Caco-2 (cell line): ENCODE data around the gene PEDS1. TPM values are rescaled to one million over a fixed set of nuclear protein-coding genes. Genes with fewer than 3 reads are reported as not detected.
"Not testable (repeated sequence)": the region's sequence is repeated elsewhere in the genome, so short reads cannot be mapped to it uniquely, and the experiment has no call there.

Experiments used
- BruUV-seq: library from RNA; stranded (reverse); fragments of 400-500 nt; replicated peaks from 2 replicates; lab custom pipeline; 2021; lab: Mats Ljungman, UMichigan
- CTCF ChIA-PET: fragments of 300-600 bp; sonication (Branson Sonifier 250); formaldehyde crosslinking; loops from one replicate; lab custom pipeline; 2022; ENCODE audit warnings: antibody characterized with exemption; lab: Charles Lee
- POLR2A ChIA-PET: fragments of 300-600 bp; sonication (Branson Sonifier 250); formaldehyde crosslinking; loops from one replicate; lab custom pipeline; 2022; ENCODE audit warnings: antibody characterized with exemption; lab: Charles Lee
- DNase-seq, 2 experiments: peaks; one replicate each; pipeline versions ENCODE4 v3.0.0 to v3.0.0-alpha.2; 2020 to 2022
- H3K27me3 ChIP-seq: replicated peaks from 2 replicates; pipeline ENCODE4 v1.6.0; 2011; ENCODE audit warnings: low read length; ENCODE audit not compliant: control insufficient read depth, insufficient read depth
- H3K36me3 ChIP-seq: 2 replicates; pipeline ENCODE4 v1.5.1; 2011; ENCODE audit warnings: low read length; ENCODE audit not compliant: control insufficient read depth, insufficient read depth
- H3K4me1 ChIP-seq: fragments of 250-450 bp; sonication (Bioruptor Pico); 2 replicates; pipeline ENCODE4 v1.5.1; 2020; ENCODE audit warnings: mild to moderate bottlenecking
- H3K4me3 ChIP-seq: 2 replicates; pipeline ENCODE4 v1.5.1; 2011; ENCODE audit warnings: low read depth, mild to moderate bottlenecking, control low read depth, low read length
- H3K9me3 ChIP-seq: fragments of 250-450 bp; sonication (Bioruptor Pico); 2 replicates; pipeline ENCODE4 v1.5.1; 2020; ENCODE audit warnings: mild to moderate bottlenecking, moderate library complexity
- H3K27ac Mint-ChIP-seq: one replicate; pipeline ENCODE4 v1.8.0; 2022; ENCODE audit warnings: mixed read lengths; ENCODE audit not compliant: unreplicated experiment
- H3K27me3 Mint-ChIP-seq: one replicate; pipeline ENCODE4 v1.8.0; 2022; ENCODE audit warnings: mixed read lengths; ENCODE audit not compliant: insufficient read depth, unreplicated experiment
- H3K36me3 Mint-ChIP-seq: one replicate; pipeline ENCODE4 v1.8.0; 2022; ENCODE audit warnings: mild to moderate bottlenecking, mixed read lengths; ENCODE audit not compliant: insufficient read depth, unreplicated experiment
- H3K4me1 Mint-ChIP-seq: one replicate; pipeline ENCODE4 v1.8.0; 2022; ENCODE audit warnings: low read depth, mixed read lengths; ENCODE audit not compliant: unreplicated experiment
- H3K4me3 Mint-ChIP-seq: one replicate; pipeline ENCODE4 v1.8.0; 2022; ENCODE audit warnings: mild to moderate bottlenecking, moderate library complexity, mixed read lengths; ENCODE audit not compliant: unreplicated experiment
- H3K9me3 Mint-ChIP-seq: one replicate; pipeline ENCODE4 v1.8.0; 2022; ENCODE audit warnings: mixed read lengths; ENCODE audit not compliant: unreplicated experiment
- intact Hi-C: fragments of 100-400 bp; cut with micrococcal nuclease; formaldehyde crosslinking; loops from one replicate; pipeline ENCODE4 v1.10.0; 2022; ENCODE audit not compliant: unreplicated experiment
- total RNA-seq: library from RNA; stranded (reverse); gene quantifications from 2 replicates; pipeline ENCODE4 v1.2.3, GENCODE V29; 2022
- TF ChIP-seq, protein P1 (sequence below), 2 experiments: fragments of 200-600 bp in 1 of 2; IDR thresholded peaks; 1 replicate in 1 of 2; 2 replicates in 1 of 2; pipeline versions ENCODE4 v1.5.1 to v1.8.0; 2011 to 2022; ENCODE audit warnings: antibody characterized with exemption in 1 of 2, control low read depth in 1 of 2, inconsistent platforms in 1 of 2, low read depth in 1 of 2, low read length in 1 of 2, mild to moderate bottlenecking in 1 of 2, moderate library complexity in 1 of 2; ENCODE audit not compliant: insufficient read depth in 1 of 2, severe bottlenecking in 1 of 2, unreplicated experiment in 1 of 2

PEDS1 gene
- total RNA-seq, 1 experiment from 2014 or later = 78.3 TPM

DNA sequence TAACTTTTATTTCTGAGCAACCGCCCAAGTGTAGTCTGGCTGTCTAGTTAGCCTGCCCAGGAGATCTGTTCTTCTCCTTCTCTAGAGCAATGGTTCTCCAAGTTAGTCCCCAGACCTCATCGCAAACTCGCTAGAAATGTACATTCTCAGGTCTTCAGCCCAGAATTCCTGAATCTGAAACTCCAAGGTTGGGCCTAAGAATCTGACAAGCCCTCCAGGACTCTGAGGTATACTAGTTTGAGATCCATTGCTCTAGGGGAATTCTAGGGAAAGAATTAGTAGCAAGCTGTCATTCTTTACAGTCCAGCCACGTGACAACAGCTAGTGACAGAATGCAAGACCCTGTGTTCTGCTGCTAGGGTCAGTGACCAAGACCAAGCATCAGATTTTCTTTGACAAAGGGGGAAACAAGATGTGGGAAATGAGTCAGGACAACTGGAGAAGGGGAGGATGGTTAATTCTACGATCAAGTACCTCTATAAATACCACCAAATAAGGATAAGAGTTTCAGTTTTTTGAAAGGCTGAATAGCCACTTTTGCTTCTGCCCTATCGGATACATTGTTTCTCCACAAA is 46.4 kb downstream of the PEDS1 start:
- Histone ChIP-seq H3K4me3 (no peak overlapping the region), H3K9me3 (no peaks in the 10 kb centered on the region), H3K36me3 (peaks cover 2% of the 10 kb centered on the region; the same call in 1 of the 2 replicates), H3K27me3 (no peaks in the 10 kb centered on the region), H3K4me1 (peaks cover 79% of the 10 kb centered on the region)
- ChIA-PET POLR2A (interaction anchor here (0.7 kb wide), 1 partner anchor 128 kb away, joined by 12 read pairs; no protein-coding TSS in a partner anchor), CTCF (interaction anchor here (0.6 to 1.0 kb wide), 3 partner anchors 162 to 1829 kb away, joined by 3 read pairs; no protein-coding TSS in a partner anchor)
- H3K27ac Mint-ChIP-seq = peak overlapping the region; percentile 39
- DNase-seq = peak in 1 of 2 experiments; percentile 25
- TF ChIP-seq, protein P1, sequence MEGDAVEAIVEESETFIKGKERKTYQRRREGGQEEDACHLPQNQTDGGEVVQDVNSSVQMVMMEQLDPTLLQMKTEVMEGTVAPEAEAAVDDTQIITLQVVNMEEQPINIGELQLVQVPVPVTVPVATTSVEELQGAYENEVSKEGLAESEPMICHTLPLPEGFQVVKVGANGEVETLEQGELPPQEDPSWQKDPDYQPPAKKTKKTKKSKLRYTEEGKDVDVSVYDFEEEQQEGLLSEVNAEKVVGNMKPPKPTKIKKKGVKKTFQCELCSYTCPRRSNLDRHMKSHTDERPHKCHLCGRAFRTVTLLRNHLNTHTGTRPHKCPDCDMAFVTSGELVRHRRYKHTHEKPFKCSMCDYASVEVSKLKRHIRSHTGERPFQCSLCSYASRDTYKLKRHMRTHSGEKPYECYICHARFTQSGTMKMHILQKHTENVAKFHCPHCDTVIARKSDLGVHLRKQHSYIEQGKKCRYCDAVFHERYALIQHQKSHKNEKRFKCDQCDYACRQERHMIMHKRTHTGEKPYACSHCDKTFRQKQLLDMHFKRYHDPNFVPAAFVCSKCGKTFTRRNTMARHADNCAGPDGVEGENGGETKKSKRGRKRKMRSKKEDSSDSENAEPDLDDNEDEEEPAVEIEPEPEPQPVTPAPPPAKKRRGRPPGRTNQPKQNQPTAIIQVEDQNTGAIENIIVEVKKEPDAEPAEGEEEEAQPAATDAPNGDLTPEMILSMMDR (IDR thresholded peaks at IDR 0.05; ENCODE audit: insufficient read depth in 1 of 2, low read depth in 1 of 2, low read length in 1 of 2, severe bottlenecking in 1 of 2, unreplicated experiment in 1 of 2) = no peak
- H3K4me3 Mint-ChIP-seq = no peak overlapping the region
- no TSS peak for BruUV-seq
- no peaks in the 10 kb centered on the region for H3K9me3 Mint-ChIP-seq
- peaks cover 60% of the 10 kb centered on the region for H3K4me1 Mint-ChIP-seq
- no peaks in the 10 kb centered on the region for H3K27me3 Mint-ChIP-seq
- peaks cover 58% of the 10 kb centered on the region for H3K36me3 Mint-ChIP-seq
- intact Hi-C loops = no loop called here

DNA sequence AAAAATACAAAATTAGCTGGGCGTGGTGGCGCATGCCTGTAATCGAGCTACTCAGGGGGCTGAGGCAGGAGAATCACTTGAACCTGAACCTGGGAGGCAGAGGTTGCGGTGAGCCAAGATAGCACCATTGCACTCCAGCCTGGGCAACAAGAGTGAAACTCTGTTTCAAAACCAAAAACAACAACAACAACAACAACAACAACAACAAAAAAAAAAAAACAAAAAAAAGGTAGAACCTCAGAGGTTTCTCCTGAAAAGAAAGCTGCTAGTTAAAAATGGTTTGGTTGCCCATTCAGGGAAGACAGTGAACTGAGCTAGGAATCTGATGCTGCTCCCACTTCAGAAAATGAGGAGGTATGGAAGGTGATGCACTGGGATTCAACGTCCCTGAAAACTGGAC is 46.9 kb downstream of the PEDS1 start:
- H3K36me3 ChIP-seq, H3K4me3 Mint-ChIP-seq, intact Hi-C loops, DNase-seq, H3K9me3 Mint-ChIP-seq, H3K9me3 ChIP-seq, BruUV-seq, H3K4me3 ChIP-seq, H3K27me3 ChIP-seq, H3K27me3 Mint-ChIP-seq: not testable (repeated sequence)
- H3K4me1 ChIP-seq = peaks cover 80% of the 10 kb centered on the region
- Mint-ChIP-seq H3K4me1 (peaks cover 60% of the 10 kb centered on the region), H3K36me3 (peaks cover 58% of the 10 kb centered on the region), H3K27ac (peak overlapping the region; percentile 39)
- POLR2A ChIA-PET = interaction anchor here (0.7 kb wide), 1 partner anchor 127 kb away, joined by 12 read pairs; no protein-coding TSS in a partner anchor
- CTCF ChIA-PET = interaction anchor here (0.6 to 1.7 kb wide), 4 partner anchors 35 to 1830 kb away, joined by 3 to 6 read pairs (median 3); no protein-coding TSS in a partner anchor

Other genes with a start within 250 kb of the PEDS1 start
- 29.0 TPM in 2 replicates for gene SPATA2, start 238.2 kb downstream of the PEDS1 start, total RNA-seq
- gene RNF114, start 217.3 kb downstream of the PEDS1 start, total RNA-seq = 146 and 154 TPM in 2 replicates
- gene SNAI1, start 170.7 kb downstream of the PEDS1 start, total RNA-seq = 8.9 and 10.9 TPM in 2 replicates
- gene UBE2V1, start 40.6 kb downstream of the PEDS1 start, total RNA-seq = 485 and 509 TPM in 2 replicates
- 160 and 183 TPM in 2 replicates for gene CEBPB, start 37.1 kb upstream of the PEDS1 start, total RNA-seq